Left ventricle myocardium inferior (tissue), 1 donor: ENCODE measurements around the gene UBE2C. TPM values are rescaled to one million over a fixed set of nuclear protein-coding genes. Genes with fewer than 3 reads are reported as not detected.

Experiments
- DNase-seq: peaks from one replicate; pipeline ENCODE4 v3.0.0-alpha.2; 2020
- H3K27ac ChIP-seq: fragments of 200-600 bp; replicated peaks from 2 replicates; pipeline ENCODE4 v1.8.0; 2021
- H3K27me3 ChIP-seq: fragments of 200-600 bp; 2 replicates; pipeline ENCODE4 v1.8.0; 2021; ENCODE audit warnings: low read depth
- H3K36me3 ChIP-seq: fragments of 200-600 bp; 2 replicates; pipeline ENCODE4 v1.8.0; 2021
- H3K4me1 ChIP-seq: fragments of 200-600 bp; 2 replicates; pipeline ENCODE4 v1.8.0; 2021
- H3K4me3 ChIP-seq: fragments of 200-600 bp; 2 replicates; pipeline ENCODE4 v1.8.0; 2021; ENCODE audit warnings: mild to moderate bottlenecking, moderate library complexity
- H3K9me3 ChIP-seq: fragments of 200-600 bp; replicated peaks from 2 replicates; pipeline ENCODE4 v1.8.0; 2021
- CTCF ChIP-seq: fragments of 200-600 bp; IDR thresholded peaks from 2 replicates; pipeline ENCODE4 v1.8.0; 2021; ENCODE audit warnings: antibody characterized with exemption, mild to moderate bottlenecking, borderline replicate concordance
- intact Hi-C: fragments of 100-400 bp; cut with micrococcal nuclease; formaldehyde crosslinking; loops from one replicate; pipeline ENCODE4 v1.11.0; 2022
- total RNA-seq: library from RNA; stranded (reverse); fragmentation: NEBNext Ultra II Directional; extraction: Animal tissue kit (Norgen Biotek cat#: 25700); gene quantifications from one replicate; pipeline ENCODE4 v1.2.1, GENCODE V29; 2021
- donor health status: DM: no; HTN: yes; CAD: no; lungs with severe emphysema.

UBE2C gene
- total RNA-seq, 1 donor from 2014 or later = 0.91 TPM

GRCh38 chr20:45834797-45835161 lies 22.3 kb downstream of the UBE2C start:
- intact Hi-C loops = no loop called here
- no peak for TF ChIP-seq CTCF
- peaks cover 51% of the 10 kb centered on the region for H3K4me1 ChIP-seq
- H3K36me3 ChIP-seq = peaks cover 29% of the 10 kb centered on the region
- DNase-seq = no peak
- H3K9me3 ChIP-seq = no peaks in the 10 kb centered on the region
- peak overlapping the region; percentile 96 for H3K27ac ChIP-seq
- H3K4me3 ChIP-seq = peak overlapping the region; percentile 89
- no peaks in the 10 kb centered on the region for H3K27me3 ChIP-seq

- H3K27me3 ChIP-seq = no peaks in the 10 kb centered on the region
- H3K4me1 ChIP-seq = peaks cover 51% of the 10 kb centered on the region
- H3K27ac ChIP-seq = peak overlapping the region; percentile 96
- no peaks in the 10 kb centered on the region for H3K9me3 ChIP-seq
- no peak for TF ChIP-seq CTCF
- peak overlapping the region; percentile 89 for H3K4me3 ChIP-seq
- intact Hi-C loops = no loop called here
- peaks cover 35% of the 10 kb centered on the region for H3K36me3 ChIP-seq
- no peak for DNase-seq
Observed at GRCh38 chr20:45835329-45835765, 22.9 kb downstream of the UBE2C start.

GRCh38 chr20:45835825-45836224 lies 23.4 kb downstream of the UBE2C start:
- intact Hi-C loops = no loop called here
- no peak for TF ChIP-seq CTCF
- Histone ChIP-seq H3K36me3 (peaks cover 40% of the 10 kb centered on the region), H3K9me3 (no peaks in the 10 kb centered on the region), H3K4me1 (peaks cover 54% of the 10 kb centered on the region), H3K27ac (peak overlapping the region; percentile 96), H3K27me3 (no peaks in the 10 kb centered on the region), H3K4me3 (peak overlapping the region; percentile 89)
- DNase-seq = peak; percentile 57

- intact Hi-C loops = no loop called here
- Histone ChIP-seq H3K9me3 (no peaks in the 10 kb centered on the region), H3K36me3 (peaks cover 50% of the 10 kb centered on the region), H3K27me3 (no peaks in the 10 kb centered on the region), H3K4me3 (peak overlapping the region; percentile 11), H3K27ac (peak overlapping the region; percentile 96), H3K4me1 (peaks cover 64% of the 10 kb centered on the region)
- DNase-seq = no peak
- TF ChIP-seq CTCF = no peak
Observed at GRCh38 chr20:45836841-45837240, 24.4 kb downstream of the UBE2C start.

- TF ChIP-seq CTCF = no peak
- Histone ChIP-seq H3K9me3 (no peaks in the 10 kb centered on the region), H3K4me1 (peaks cover 55% of the 10 kb centered on the region)
Observed at GRCh38 chr20:45840700-45841198, 28.3 kb downstream of the UBE2C start.

More at GRCh38 chr20:45840700-45841198, 28.3 kb downstream of the UBE2C start:
- Histone ChIP-seq H3K27me3 (no peaks in the 10 kb centered on the region), H3K4me3 (no peak overlapping the region), H3K27ac (no peak overlapping the region), H3K36me3 (peaks cover 88% of the 10 kb centered on the region)
- intact Hi-C loops = no loop called here
- DNase-seq = no peak
